HepG2 (cell line): ENCODE results near the gene DNLZ. TPM values are rescaled to one million over a fixed set of nuclear protein-coding genes. Genes with fewer than 3 reads are reported as not detected.

ENCODE experiments used
- FOXC1 ChIP-seq: sonication (generic); formaldehyde crosslinking; IDR thresholded peaks from 2 replicates; pipeline ENCODE4 v1.8.0; 2022; ENCODE audit warnings: mild to moderate bottlenecking, missing genetic modification reagents, borderline replicate concordance
- HIC2 ChIP-seq: sonication (generic); formaldehyde crosslinking; IDR thresholded peaks from 2 replicates; pipeline ENCODE4 v1.9.0; 2022; ENCODE audit warnings: low read depth, missing genetic modification reagents
- HNF4A ChIP-seq: sonication (generic); formaldehyde crosslinking; IDR thresholded peaks from 2 replicates; pipeline ENCODE4 v1.4.0; 2020; ENCODE audit warnings: missing genetic modification reagents
- NONO ChIP-seq, 2 experiments: fragments of 450-650 bp in 1 of 2; sonication (generic) in 1 of 2; formaldehyde crosslinking in 1 of 2; IDR thresholded peaks in 1 of 2; conservative IDR thresholded peaks in 1 of 2; 2 replicates each; pipeline versions ENCODE4 v1.6.1 to v1.8.0; 2017 to 2022; ENCODE audit warnings: mild to moderate bottlenecking in 1 of 2, missing genetic modification reagents in 1 of 2, moderate library complexity in 1 of 2
- POLR2A ChIP-seq, 2 experiments: IDR thresholded peaks; 2 replicates each; pipeline ENCODE4 v1.6.1; 2011; ENCODE audit warnings: low read depth in 2 of 2, low read length in 2 of 2, mild to moderate bottlenecking in 1 of 2, moderate library complexity in 1 of 2; ENCODE audit not compliant: insufficient read depth in 1 of 2
- RCOR2 ChIP-seq: IDR thresholded peaks from 2 replicates; pipeline ENCODE4 v1.6.1; 2016; ENCODE audit warnings: missing biosample characterization, missing genetic modification reagents
- RXRA ChIP-seq: sonication (generic); formaldehyde crosslinking; IDR thresholded peaks from 2 replicates; pipeline ENCODE4 v1.5.1; 2020; ENCODE audit warnings: missing genetic modification reagents
- SALL1 ChIP-seq: sonication (generic); formaldehyde crosslinking; IDR thresholded peaks from 2 replicates; pipeline ENCODE4 v1.8.0; 2022; ENCODE audit warnings: mild to moderate bottlenecking, missing genetic modification reagents
- SATB2 ChIP-seq: sonication (generic); formaldehyde crosslinking; IDR thresholded peaks from 2 replicates; pipeline ENCODE4 v1.5.0; 2020; ENCODE audit warnings: missing genetic modification reagents
- SIN3A ChIP-seq: IDR thresholded peaks from 2 replicates; pipeline ENCODE4 v1.6.1; 2011; ENCODE audit warnings: low read depth, mild to moderate bottlenecking, control low read depth, low read length, borderline replicate concordance
- SNAPC5 ChIP-seq: sonication (generic); formaldehyde crosslinking; IDR thresholded peaks from 2 replicates; pipeline ENCODE4 v1.8.1; 2023; ENCODE audit warnings: mild to moderate bottlenecking, missing genetic modification reagents, borderline replicate concordance
- TCF12 ChIP-seq, 2 experiments: fragments of 450-650 bp in 1 of 2; sonication (generic) in 1 of 2; formaldehyde crosslinking in 1 of 2; IDR thresholded peaks; 2 replicates each; pipeline versions ENCODE4 v1.6.1 to v1.8.0; 2017 to 2022; ENCODE audit warnings: antibody characterized with exemption in 1 of 2, mild to moderate bottlenecking in 1 of 2, missing genetic modification reagents in 1 of 2, moderate library complexity in 1 of 2
- TP53 ChIP-seq: sonication (generic); formaldehyde crosslinking; conservative IDR thresholded peaks from 2 replicates; pipeline ENCODE4 v1.4.0; 2020; ENCODE audit warnings: missing genetic modification reagents
- XBP1 ChIP-seq: sonication (generic); formaldehyde crosslinking; IDR thresholded peaks from 2 replicates; pipeline ENCODE4 v1.5.0; 2020; ENCODE audit warnings: missing genetic modification reagents
- ZC3H4 ChIP-seq: sonication (generic); formaldehyde crosslinking; IDR thresholded peaks from 2 replicates; pipeline ENCODE4 v1.4.0; 2020; ENCODE audit warnings: missing genetic modification reagents, borderline replicate concordance
- ZEB1 ChIP-seq: IDR thresholded peaks from 2 replicates; pipeline ENCODE4 v1.6.1; 2012; ENCODE audit warnings: mild to moderate bottlenecking, low read depth, inconsistent platforms; ENCODE audit not compliant: insufficient replicate concordance
- ZFAT ChIP-seq: sonication (generic); formaldehyde crosslinking; conservative IDR thresholded peaks from 2 replicates; pipeline ENCODE4 v1.8.1; 2023; ENCODE audit warnings: missing genetic modification reagents, inconsistent platforms
- ZHX2 ChIP-seq, 2 experiments: sonication (generic) in 1 of 2; formaldehyde crosslinking in 1 of 2; IDR thresholded peaks; 2 replicates each; pipeline versions ENCODE4 v1.6.1 to v1.9.0; 2014 to 2022; ENCODE audit warnings: antibody characterized with exemption in 1 of 2, borderline replicate concordance in 1 of 2, inconsistent platforms in 1 of 2, low read depth in 1 of 2, missing genetic modification reagents in 1 of 2
- ZKSCAN1 ChIP-seq: fragments of 150-350 bp; IDR thresholded peaks from 2 replicates; pipeline ENCODE4 v1.6.1; 2014; ENCODE audit warnings: low read length
- ZNF772 ChIP-seq: sonication (generic); formaldehyde crosslinking; IDR thresholded peaks from 2 replicates; pipeline ENCODE4 v1.5.0; 2020; ENCODE audit warnings: mild to moderate bottlenecking, missing genetic modification reagents
- ZNF776 ChIP-seq: sonication (generic); formaldehyde crosslinking; IDR thresholded peaks from 2 replicates; pipeline ENCODE4 v1.4.0; 2020; ENCODE audit warnings: mild to moderate bottlenecking, missing genetic modification reagents
- ZSCAN22 ChIP-seq: sonication (generic); formaldehyde crosslinking; IDR thresholded peaks from 2 replicates; pipeline ENCODE4 v1.4.0; 2020; ENCODE audit warnings: mild to moderate bottlenecking, missing genetic modification reagents
- polyA plus RNA-seq, 8 experiments: library from polyadenylated mRNA; depleted of rRNA in 3 of 8; stranded (reverse) in 7 of 8; unstranded in 1 of 8; fragments of >200 nt; fragmentation: Illumina TruSeq in 4 of 8; extraction: Trizol in 4 of 8; gene quantifications; 2 replicates each; pipeline versions ENCODE4 v1.2.1 to v1.2.3, GENCODE V29; 2011 to 2016; ENCODE audit warnings: low read depth in 4 of 8, missing spikeins in 1 of 8, mixed read lengths in 1 of 8; ENCODE audit not compliant: insufficient read depth in 1 of 8
- total RNA-seq, 5 experiments: library from RNA; depleted of rRNA; stranded (reverse); fragments of >200 nt; fragmentation: Illumina TruSeq; extraction: Trizol; gene quantifications; 2 replicates each; pipeline ENCODE4 v1.2.3, GENCODE V29; 2016; ENCODE audit warnings: low read depth in 1 of 5

DNLZ gene
- total and polyA plus RNA-seq, 2 of the 13 experiments (the other 11 are each of a cell fraction or from before 2014, with no cell fraction given), result 3.4 to 8.0 TPM

- TF ChIP-seq ZNF776 (CRISPR knock-in tag) (peak; percentile 88; the same call in 1 of the 2 replicates), ZFAT (CRISPR knock-in tag) (no peak), SIN3A (peak; percentile 81; the same call in 1 of the 2 replicates), NONO (IDR thresholded peaks at IDR 0.05) (no peak), NONO (CRISPR knock-in tag; conservative IDR thresholded peaks at IDR 0.05) (peak; percentile 87), RCOR2 (CRISPR knock-in tag) (no peak), ZKSCAN1 (no peak), POLR2A (IDR thresholded peaks at IDR 0.05; ENCODE audit: insufficient read depth in 1 of 2, low read depth in 2 of 2, low read length in 2 of 2) (peak; percentile 86 to 98), RXRA (CRISPR knock-in tag) (peak; percentile 58; the same call in 1 of the 2 replicates), ZNF772 (CRISPR knock-in tag) (peak; percentile 18; the same call in 1 of the 2 replicates), ZSCAN22 (CRISPR knock-in tag) (no peak), XBP1 (no peak), HNF4A (CRISPR knock-in tag) (no peak), TCF12 (IDR thresholded peaks at IDR 0.05) (no peak), TCF12 (CRISPR knock-in tag; IDR thresholded peaks at IDR 0.05) (0 out of 2 replicates have a peak, but pooled peaks have one; percentile 67), TP53 (CRISPR knock-in tag) (no peak), SNAPC5 (CRISPR knock-in tag) (0 out of 2 replicates have a peak, but pooled peaks have one; percentile 38), ZC3H4 (CRISPR knock-in tag) (no peak), HIC2 (no peak; the same call in 1 of the 2 replicates), ZHX2 (IDR thresholded peaks at IDR 0.05; ENCODE audit: low read depth) (peak; percentile 91), ZHX2 (CRISPR knock-in tag; IDR thresholded peaks at IDR 0.05; ENCODE audit: borderline replicate concordance) (no peak), ZEB1 (no peak), SALL1 (peak; percentile 69), FOXC1 (no peak), SATB2 (CRISPR knock-in tag) (no peak)
These were observed 47.1 kb upstream of the DNLZ start, which contains the start of the genes ENTR1 and PMPCA (continued) for GRCh38 chr9:136410500-136411287.
